SU-DHL-6 (cell line): ENCODE data around the gene ZBP1.

Experiments used
- H2AFZ ChIP-seq: fragments of 200-600 bp; sonication (generic); 2 replicates; pipeline ENCODE4 v1.6.1; 2014; ENCODE audit warnings: low read depth, mild to moderate bottlenecking, moderate library complexity, mixed read lengths, antibody characterized with exemption, low read length; ENCODE audit not compliant: severe bottlenecking
- H3F3A ChIP-seq: fragments of 200-600 bp; shearing (Covaris generic); 2 replicates; pipeline ENCODE4 v1.6.0; 2016; ENCODE audit warnings: antibody characterized with exemption, mild to moderate bottlenecking; ENCODE audit not compliant: insufficient read depth
- H3K27ac ChIP-seq: fragments of 200-600 bp; sonication (generic); 2 replicates; pipeline ENCODE4 v1.5.1; 2016; ENCODE audit warnings: low read depth, mild to moderate bottlenecking, low read length, moderate library complexity, mixed read lengths
- H3K27me3 ChIP-seq: fragments of 200-600 bp; sonication (generic), shearing (Covaris generic); 2 replicates; pipeline ENCODE4 v1.6.0; 2014; ENCODE audit warnings: mild to moderate bottlenecking, low read length
- H3K36me3 ChIP-seq: fragments of 200-600 bp; sonication (generic); 2 replicates; pipeline ENCODE4 v1.6.1; 2014; ENCODE audit warnings: mild to moderate bottlenecking, low read length, mixed read lengths
- H3K4me2 ChIP-seq: fragments of 300-600, 200-600 bp; shearing (Covaris generic), sonication (generic); 2 replicates; pipeline ENCODE4 v1.6.0; 2014; ENCODE audit warnings: low read length, low read depth, mild to moderate bottlenecking; ENCODE audit not compliant: poor library complexity, severe bottlenecking
- H3K4me3 ChIP-seq: fragments of 200-600 bp; sonication (generic); 2 replicates; pipeline ENCODE4 v1.5.1; 2014; ENCODE audit warnings: antibody characterized with exemption, low read length, mild to moderate bottlenecking, mixed read lengths; ENCODE audit not compliant: insufficient read depth, poor library complexity, severe bottlenecking
- H3K79me2 ChIP-seq: fragments of 200-600 bp; sonication (generic); 2 replicates; pipeline ENCODE4 v1.6.1; 2014; ENCODE audit warnings: mild to moderate bottlenecking, low read length, moderate library complexity; ENCODE audit not compliant: insufficient read depth
- H3K9ac ChIP-seq: fragments of 200-600 bp; sonication (generic); 2 replicates; pipeline ENCODE4 v1.7.0; 2014; ENCODE audit warnings: mild to moderate bottlenecking, low read length
- H3K9me2 ChIP-seq: fragments of 200-600 bp; sonication (generic); replicated peaks from 2 replicates; pipeline ENCODE4 v1.6.1; 2014; ENCODE audit warnings: low read length; ENCODE audit not compliant: insufficient read depth
- H3K9me3 ChIP-seq: fragments of 200-600 bp; sonication (generic); 2 replicates; pipeline ENCODE4 v1.6.1; 2014; ENCODE audit warnings: low read length, mixed read lengths; ENCODE audit not compliant: insufficient read depth
- H4K20me1 ChIP-seq: fragments of 200-600 bp; sonication (generic); 2 replicates; pipeline ENCODE4 v1.6.1; 2014; ENCODE audit warnings: low read depth, mild to moderate bottlenecking, antibody characterized with exemption, low read length, moderate library complexity, mixed read lengths
- CTCF ChIP-seq: fragments of 200-600 bp; sonication (generic); IDR thresholded peaks from one replicate; pipeline ENCODE4 v1.5.1; 2017; ENCODE audit warnings: antibody characterized with exemption, mild to moderate bottlenecking, low read length, moderate library complexity; ENCODE audit not compliant: insufficient read depth, poor library complexity, severe bottlenecking
- EZH2phosphoT487 ChIP-seq: fragments of 200-600 bp; sonication (generic), shearing (Covaris generic); conservative IDR thresholded peaks from 2 replicates; pipeline ENCODE4 v1.6.1; 2018; ENCODE audit warnings: mild to moderate bottlenecking, antibody characterized with exemption, low read length, moderate library complexity, mixed read lengths

Gene ZBP1

GRCh38 chr20:57647006-57647932 lies 27.0 kb upstream of the ZBP1 start:
- Histone ChIP-seq H3K36me3 (no peaks in the 10 kb centered on the region), H3K27ac (no peak overlapping the region), H3K79me2 (no peaks in the 10 kb centered on the region), H3K9ac (no peak overlapping the region), H3F3A (no peaks in the 10 kb centered on the region), H2AFZ (no peak overlapping the region), H4K20me1 (no peaks in the 10 kb centered on the region), H3K4me3 (no peak overlapping the region), H3K27me3 (no peaks in the 10 kb centered on the region), H3K9me3 (no peaks in the 10 kb centered on the region), H3K9me2 (no peaks in the 10 kb centered on the region), H3K4me2 (no peak overlapping the region)
- TF ChIP-seq EZH2phosphoT487 (no peak), CTCF (no peak)

- H3K9me2 ChIP-seq, result no peaks in the 10 kb centered on the region
- no peaks in the 10 kb centered on the region for H3F3A ChIP-seq
- no peak overlapping the region for H3K4me3 ChIP-seq
- no peaks in the 10 kb centered on the region for H4K20me1 ChIP-seq
- no peak overlapping the region for H3K27ac ChIP-seq
- no peak for TF ChIP-seq CTCF
- H3K27me3 ChIP-seq, result 0 out of 2 replicates have a peak, but pooled peaks cover 2% of the 10 kb centered on the region
- H3K9ac ChIP-seq, result no peak overlapping the region
- H3K79me2 ChIP-seq, result no peaks in the 10 kb centered on the region
- H3K4me2 ChIP-seq, result no peak overlapping the region
- no peaks in the 10 kb centered on the region for H3K36me3 ChIP-seq
- H3K9me3 ChIP-seq, result no peaks in the 10 kb centered on the region
- H2AFZ ChIP-seq, result no peak overlapping the region
Observed at GRCh38 chr20:57638895-57639236, 18.6 kb upstream of the ZBP1 start.

- H3K79me2 ChIP-seq, result no peaks in the 10 kb centered on the region
- H3K27ac ChIP-seq, result no peak overlapping the region
- TF ChIP-seq CTCF, result no peak
- TF ChIP-seq EZH2phosphoT487, result no peak
- H3K4me3 ChIP-seq, result no peak overlapping the region
- H3K9me2 ChIP-seq, result no peaks in the 10 kb centered on the region
- no peak overlapping the region for H3K4me2 ChIP-seq
- no peaks in the 10 kb centered on the region for H4K20me1 ChIP-seq
- H3K36me3 ChIP-seq, result no peaks in the 10 kb centered on the region
- H2AFZ ChIP-seq, result no peak overlapping the region
- H3K9me3 ChIP-seq, result no peaks in the 10 kb centered on the region
- H3K27me3 ChIP-seq, result 0 out of 2 replicates have a peak, but pooled peaks cover 2% of the 10 kb centered on the region
- no peak overlapping the region for H3K9ac ChIP-seq
- no peaks in the 10 kb centered on the region for H3F3A ChIP-seq
Observed at GRCh38 chr20:57638173-57638894, 18.1 kb upstream of the ZBP1 start.
